DND-41 (cell line): Measurements from ENCODE around the gene UHRF1.

Source experiments
- ATAC-seq: fragments of 200-7000 bp; cut with Tn5 transposase; 3 replicates; pipeline ENCODE4 v1.9.1; 2021; ENCODE audit warnings: low read depth; ENCODE audit not compliant: insufficient read depth
- DNase-seq: peaks from one replicate; pipeline ENCODE4 v3.0.0-alpha.2; 2020
- H2AFZ ChIP-seq: 2 replicates; pipeline ENCODE4 v1.6.0; 2012; ENCODE audit warnings: low read depth, low read length
- H3K27ac ChIP-seq: 2 replicates; pipeline ENCODE4 v1.5.1; 2012; ENCODE audit warnings: low read length, inconsistent platforms
- H3K27me3 ChIP-seq: fragments of 200-600 bp; sonication (generic); 2 replicates; pipeline ENCODE4 v1.6.0; 2012; ENCODE audit warnings: low read length, mild to moderate bottlenecking, inconsistent platforms; ENCODE audit not compliant: insufficient read depth, poor library complexity
- H3K36me3 ChIP-seq: 2 replicates; pipeline ENCODE4 v1.5.1; 2012; ENCODE audit warnings: low read length, inconsistent platforms; ENCODE audit not compliant: insufficient read depth
- H3K4me1 ChIP-seq: 2 replicates; pipeline ENCODE4 v1.5.1; 2012; ENCODE audit warnings: mild to moderate bottlenecking, low read length; ENCODE audit not compliant: insufficient read depth
- H3K4me2 ChIP-seq: 2 replicates; pipeline ENCODE4 v1.6.0; 2012; ENCODE audit warnings: mild to moderate bottlenecking, moderate library complexity, low read length, inconsistent platforms; ENCODE audit not compliant: insufficient read depth
- H3K4me3 ChIP-seq, 2 experiments: fragments of 200-600 bp in 1 of 2; shearing (Covaris generic) in 1 of 2; 2 replicates each; pipeline ENCODE4 v1.5.1; 2012 to 2016; ENCODE audit warnings: inconsistent platforms in 2 of 2, low read length in 2 of 2, mild to moderate bottlenecking in 2 of 2, low read depth in 1 of 2, moderate library complexity in 1 of 2
- H3K79me2 ChIP-seq: 2 replicates; pipeline ENCODE4 v1.6.0; 2012; ENCODE audit warnings: low read length, inconsistent platforms; ENCODE audit not compliant: insufficient read depth
- H3K9ac ChIP-seq: 2 replicates; pipeline ENCODE4 v1.6.0; 2012; ENCODE audit warnings: low read depth, mild to moderate bottlenecking, inconsistent platforms, low read length, moderate library complexity
- H3K9me3 ChIP-seq: 2 replicates; pipeline ENCODE4 v1.5.1; 2012; ENCODE audit warnings: low read length, moderate library complexity, mild to moderate bottlenecking, inconsistent platforms; ENCODE audit not compliant: insufficient read depth, severe bottlenecking
- H4K20me1 ChIP-seq: 2 replicates; pipeline ENCODE4 v1.6.0; 2012; ENCODE audit warnings: low read length; ENCODE audit not compliant: insufficient read depth
- EZH2 ChIP-seq: IDR thresholded peaks from 3 replicates; pipeline ENCODE4 v1.6.1; 2012; ENCODE audit warnings: borderline replicate concordance, low read depth, mild to moderate bottlenecking, moderate library complexity, low read length, inconsistent platforms; ENCODE audit not compliant: severe bottlenecking
- TF ChIP-seq, protein P1 (sequence below): IDR thresholded peaks from 2 replicates; pipeline ENCODE4 v1.5.1; 2012; ENCODE audit warnings: borderline replicate concordance, low read length, moderate library complexity, mild to moderate bottlenecking; ENCODE audit not compliant: poor library complexity, severe bottlenecking; ENCODE audit errors: extremely low read depth

UHRF1 gene

DNA sequence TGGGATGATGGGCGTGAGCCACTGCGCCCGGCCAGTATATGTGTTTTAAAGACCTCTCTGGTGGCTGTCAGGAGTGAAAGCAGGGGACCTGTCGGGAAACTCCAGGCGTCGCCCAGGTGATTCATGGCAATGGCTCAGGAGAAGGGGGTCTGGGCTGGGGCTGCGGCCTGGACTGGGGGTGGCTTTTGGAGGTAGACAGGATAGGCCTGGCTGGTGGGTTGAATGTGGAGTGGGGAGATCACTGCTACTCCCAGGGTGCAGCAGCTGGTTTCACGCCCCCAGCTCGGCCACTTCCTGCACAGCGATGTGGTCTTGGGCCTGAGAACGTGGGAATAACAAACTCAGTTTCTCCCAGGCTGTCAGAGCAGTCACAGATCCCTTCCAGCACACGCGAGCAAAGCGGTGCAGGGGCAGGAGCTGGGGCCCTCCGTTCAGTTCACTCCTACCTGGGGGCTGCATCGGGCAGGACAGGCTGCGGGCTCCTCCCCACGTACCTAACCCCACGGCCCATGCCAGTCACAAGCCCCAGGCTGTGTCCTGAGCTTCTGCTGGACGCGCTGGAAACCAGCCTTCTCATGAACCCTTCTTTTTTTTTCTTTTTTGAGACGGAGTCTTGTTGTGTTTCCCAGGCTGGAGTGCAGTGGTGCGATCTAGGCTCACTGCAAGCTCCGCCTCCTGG is 78.5 kb downstream of the UHRF1 start:
- Histone ChIP-seq H2AFZ (no peak overlapping the region), H3K27ac (no peak overlapping the region), H3K9ac (no peak overlapping the region), H3K4me3 (no peak overlapping the region), H3K4me2 (no peak overlapping the region), H3K36me3 (peaks cover 4% of the 10 kb centered on the region), H3K4me1 (no peaks in the 10 kb centered on the region), H3K27me3 (no peaks in the 10 kb centered on the region), H3K9me3 (no peaks in the 10 kb centered on the region), H3K79me2 (peaks cover 97% of the 10 kb centered on the region), H4K20me1 (peaks cover 75% of the 10 kb centered on the region)
- no peak for TF ChIP-seq EZH2
- TF ChIP-seq, protein P1, sequence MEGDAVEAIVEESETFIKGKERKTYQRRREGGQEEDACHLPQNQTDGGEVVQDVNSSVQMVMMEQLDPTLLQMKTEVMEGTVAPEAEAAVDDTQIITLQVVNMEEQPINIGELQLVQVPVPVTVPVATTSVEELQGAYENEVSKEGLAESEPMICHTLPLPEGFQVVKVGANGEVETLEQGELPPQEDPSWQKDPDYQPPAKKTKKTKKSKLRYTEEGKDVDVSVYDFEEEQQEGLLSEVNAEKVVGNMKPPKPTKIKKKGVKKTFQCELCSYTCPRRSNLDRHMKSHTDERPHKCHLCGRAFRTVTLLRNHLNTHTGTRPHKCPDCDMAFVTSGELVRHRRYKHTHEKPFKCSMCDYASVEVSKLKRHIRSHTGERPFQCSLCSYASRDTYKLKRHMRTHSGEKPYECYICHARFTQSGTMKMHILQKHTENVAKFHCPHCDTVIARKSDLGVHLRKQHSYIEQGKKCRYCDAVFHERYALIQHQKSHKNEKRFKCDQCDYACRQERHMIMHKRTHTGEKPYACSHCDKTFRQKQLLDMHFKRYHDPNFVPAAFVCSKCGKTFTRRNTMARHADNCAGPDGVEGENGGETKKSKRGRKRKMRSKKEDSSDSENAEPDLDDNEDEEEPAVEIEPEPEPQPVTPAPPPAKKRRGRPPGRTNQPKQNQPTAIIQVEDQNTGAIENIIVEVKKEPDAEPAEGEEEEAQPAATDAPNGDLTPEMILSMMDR: no peak
- no peak for ATAC-seq
- DNase-seq: no peak

DNA sequence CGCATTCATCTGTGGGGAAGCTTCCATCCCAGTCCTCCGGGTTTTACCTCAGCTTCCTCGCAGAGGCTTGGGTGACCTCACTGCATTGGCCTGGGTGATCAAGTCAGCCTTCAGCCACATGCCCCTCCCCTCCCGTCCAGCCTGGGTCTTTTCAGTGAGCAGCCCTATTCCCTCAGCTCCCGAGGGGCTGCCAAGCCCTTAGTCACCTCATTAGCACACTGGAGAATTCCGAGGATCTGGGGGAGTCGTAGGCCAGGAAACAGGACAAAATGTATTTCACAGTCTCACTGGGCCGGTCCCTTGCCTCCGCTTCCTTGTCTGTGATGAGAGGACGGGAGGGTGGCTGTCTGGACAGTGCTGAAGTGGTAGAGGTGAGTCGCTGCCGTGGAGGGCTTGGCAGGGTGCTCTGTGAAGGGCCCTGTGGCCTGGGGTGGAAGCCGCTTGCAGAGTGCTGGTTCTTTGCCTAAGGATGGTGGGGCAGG is 79.5 kb downstream of the UHRF1 start:
- peaks cover 97% of the 10 kb centered on the region for H3K79me2 ChIP-seq
- TF ChIP-seq, protein P1: no peak
- TF ChIP-seq EZH2: no peak
- H4K20me1 ChIP-seq: peaks cover 66% of the 10 kb centered on the region
- H3K36me3 ChIP-seq: peaks cover 2% of the 10 kb centered on the region; the same call in 1 of the 2 replicates
- H3K27ac ChIP-seq: no peak overlapping the region
- no peak overlapping the region for H3K4me2 ChIP-seq
- no peak overlapping the region for H2AFZ ChIP-seq
- H3K9ac ChIP-seq: no peak overlapping the region
- H3K9me3 ChIP-seq: no peaks in the 10 kb centered on the region
- no peaks in the 10 kb centered on the region for H3K4me1 ChIP-seq
- no peaks in the 10 kb centered on the region for H3K27me3 ChIP-seq
- DNase-seq (no peak), ATAC-seq (no peak)
- H3K4me3 ChIP-seq: no peak overlapping the region

DNA sequence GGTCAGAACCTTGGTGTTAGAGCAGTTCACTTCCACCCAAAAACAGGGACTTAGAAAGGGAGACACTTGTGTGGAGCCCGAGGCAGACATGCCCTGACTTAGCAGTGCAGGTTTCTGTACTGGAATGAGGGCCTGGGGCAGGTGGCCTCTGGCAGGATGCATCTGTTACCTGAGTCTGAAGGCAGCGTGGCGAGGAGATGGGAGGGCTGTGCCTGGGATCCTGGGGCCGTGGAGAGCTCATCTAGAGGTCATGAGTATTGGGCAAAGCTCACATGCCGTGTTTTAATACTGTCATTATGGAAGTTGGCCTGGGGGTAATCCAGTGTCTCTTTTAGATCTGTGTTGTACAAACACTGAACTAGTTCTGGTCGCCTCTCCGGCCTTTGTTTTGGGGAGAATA is 81.0 kb downstream of the UHRF1 start:
- H3K9me3 ChIP-seq: no peaks in the 10 kb centered on the region
- no peak overlapping the region for H2AFZ ChIP-seq
- no peaks in the 10 kb centered on the region for H3K4me1 ChIP-seq
- H3K27me3 ChIP-seq: no peaks in the 10 kb centered on the region
- TF ChIP-seq EZH2: no peak
- TF ChIP-seq, protein P1: no peak
- no peak for DNase-seq
- ATAC-seq: no peak
- peaks cover 96% of the 10 kb centered on the region for H3K79me2 ChIP-seq
- no peak overlapping the region for H3K4me2 ChIP-seq
- no peak overlapping the region for H3K27ac ChIP-seq
- peaks cover 57% of the 10 kb centered on the region for H4K20me1 ChIP-seq
- no peak overlapping the region for H3K4me3 ChIP-seq
- H3K9ac ChIP-seq: no peak overlapping the region
- H3K36me3 ChIP-seq: 0 out of 2 replicates have a peak, but pooled peaks cover 2% of the 10 kb centered on the region
